Smooth muscle cell (in vitro differentiated cells): Measurements from ENCODE around the gene APIP. TPM values are rescaled to one million over a fixed set of nuclear protein-coding genes. Genes with fewer than 3 reads are reported as not detected.

Experiments
- DNase-seq: peaks from one replicate; lab custom pipeline; 2025; ENCODE audit not compliant: unreplicated experiment; lab: John Stamatoyannopoulos, UW
- H2AFZ ChIP-seq: fragments of 200-600 bp; sonication (generic); 2 replicates; pipeline ENCODE4 v1.6.0; 2016; ENCODE audit warnings: antibody characterized with exemption, low read depth, mild to moderate bottlenecking
- H3F3A ChIP-seq: fragments of 200-600 bp; sonication (generic); 2 replicates; pipeline ENCODE4 v1.6.0; 2017; ENCODE audit warnings: antibody characterized with exemption, low read depth
- H3K27ac ChIP-seq: fragments of 200-600 bp; sonication (generic); 2 replicates; pipeline ENCODE4 v1.5.1; 2016; ENCODE audit warnings: low read depth, mild to moderate bottlenecking
- H3K27me3 ChIP-seq: fragments of 200-600 bp; sonication (generic); 2 replicates; pipeline ENCODE4 v1.6.1; 2016; ENCODE audit warnings: low read depth, mild to moderate bottlenecking
- H3K36me3 ChIP-seq: fragments of 200-600 bp; sonication (generic); 2 replicates; pipeline ENCODE4 v1.5.1; 2016; ENCODE audit warnings: low read depth
- H3K4me1 ChIP-seq: fragments of 200-600 bp; sonication (generic); 2 replicates; pipeline ENCODE4 v1.5.1; 2016; ENCODE audit warnings: low read depth
- H3K4me2 ChIP-seq: fragments of 200-600 bp; sonication (generic); 2 replicates; pipeline ENCODE4 v1.6.0; 2016; ENCODE audit warnings: mild to moderate bottlenecking
- H3K4me3 ChIP-seq: fragments of 200-600 bp; sonication (generic); 2 replicates; pipeline ENCODE4 v1.5.1; 2016; ENCODE audit warnings: mild to moderate bottlenecking
- H3K79me2 ChIP-seq: fragments of 200-600 bp; sonication (generic); 2 replicates; pipeline ENCODE4 v1.6.0; 2016; ENCODE audit warnings: low read depth, mild to moderate bottlenecking
- H3K9ac ChIP-seq: fragments of 200-600 bp; sonication (generic); 2 replicates; pipeline ENCODE4 v1.6.0; 2016; ENCODE audit warnings: low read depth
- H3K9me3 ChIP-seq: fragments of 200-600 bp; sonication (generic); replicated peaks from 2 replicates; pipeline ENCODE4 v1.5.1; 2016; ENCODE audit warnings: low read depth
- H4K20me1 ChIP-seq: fragments of 200-600 bp; sonication (generic); 2 replicates; pipeline ENCODE4 v1.6.0; 2016; ENCODE audit warnings: low read depth
- CTCF ChIP-seq: fragments of 200-600 bp; sonication (generic); IDR thresholded peaks from 2 replicates; pipeline ENCODE4 v1.5.1; 2017; ENCODE audit warnings: borderline replicate concordance, mild to moderate bottlenecking, antibody characterized with exemption; ENCODE audit not compliant: insufficient read depth, poor library complexity, severe bottlenecking
- WGBS: methylation state at CpG from one replicate; pipeline ENCODE4 v1.1.7; 2016; ENCODE audit warnings: low lambda C conversion rate; 5-methylcytosine and 5-hydroxymethylcytosine counted together
- polyA plus RNA-seq: library from polyadenylated mRNA; unstranded; fragments of >200 nt; fragmentation: Nextera tagmentation; extraction: Ambion mirVana; gene quantifications from 2 replicates; pipeline ENCODE4 v1.2.1, GENCODE V29; 2016
- total RNA-seq: library from RNA; depleted of rRNA; stranded (reverse); fragments of >200 nt; gene quantifications from 2 replicates; pipeline ENCODE4 v1.2.3, GENCODE V29; 2014

Gene APIP
- total and polyA plus RNA-seq, 2 experiments from 2014 or later, result 12.8 to 24.9 TPM

- H3K27me3 ChIP-seq, result no peaks in the 10 kb centered on the region
- peaks cover 17% of the 10 kb centered on the region for H4K20me1 ChIP-seq
- DNase-seq, result no peak
- H3K9me3 ChIP-seq, result no peaks in the 10 kb centered on the region
- no peak overlapping the region for H3K9ac ChIP-seq
- 97% methylated on average over 5 of the region's 5 CpGs for WGBS
- H3K4me2 ChIP-seq, result no peak overlapping the region
- no peak overlapping the region for H3K4me3 ChIP-seq
- TF ChIP-seq CTCF, result no peak
- H3F3A ChIP-seq, result no peaks in the 10 kb centered on the region
- H3K36me3 ChIP-seq, result peaks cover 6% of the 10 kb centered on the region
- no peak overlapping the region for H2AFZ ChIP-seq
- no peak overlapping the region for H3K27ac ChIP-seq
- peaks cover 6% of the 10 kb centered on the region for H3K4me1 ChIP-seq
- H3K79me2 ChIP-seq, result peaks cover 8% of the 10 kb centered on the region
Observed at GRCh38 chr11:34957206-34957605, 41.0 kb upstream of the APIP start.

GRCh38 chr11:34953955-34954354, 37.8 kb upstream of the APIP start:
- no peak overlapping the region for H2AFZ ChIP-seq
- peaks cover 15% of the 10 kb centered on the region for H3K79me2 ChIP-seq
- no peak overlapping the region for H3K4me3 ChIP-seq
- TF ChIP-seq CTCF, result no peak
- no peaks in the 10 kb centered on the region for H3K27me3 ChIP-seq
- peaks cover 14% of the 10 kb centered on the region for H3K36me3 ChIP-seq
- no peak overlapping the region for H3K27ac ChIP-seq
- no peak overlapping the region for H3K9ac ChIP-seq
- DNase-seq, result no peak
- 93% methylated on average over 1 of the region's 1 CpG for WGBS
- H3K4me2 ChIP-seq, result no peak overlapping the region
- peaks cover 6% of the 10 kb centered on the region for H3K4me1 ChIP-seq
- no peaks in the 10 kb centered on the region for H3K9me3 ChIP-seq
- peaks cover 17% of the 10 kb centered on the region for H4K20me1 ChIP-seq
- no peaks in the 10 kb centered on the region for H3F3A ChIP-seq

GRCh38 chr11:34948696-34949095, 32.5 kb upstream of the APIP start:
- no peak for TF ChIP-seq CTCF
- peaks cover 38% of the 10 kb centered on the region for H3K79me2 ChIP-seq
- H3K36me3 ChIP-seq, result peaks cover 13% of the 10 kb centered on the region
- no peak overlapping the region for H3K4me2 ChIP-seq
- H3K4me3 ChIP-seq, result no peak overlapping the region
- H3F3A ChIP-seq, result no peaks in the 10 kb centered on the region
- no peak overlapping the region for H2AFZ ChIP-seq
- peaks cover 21% of the 10 kb centered on the region for H4K20me1 ChIP-seq
- no peaks in the 10 kb centered on the region for H3K4me1 ChIP-seq
- DNase-seq, result no peak
- H3K27ac ChIP-seq, result no peak overlapping the region
- no peak overlapping the region for H3K9ac ChIP-seq
- H3K9me3 ChIP-seq, result no peaks in the 10 kb centered on the region
- no peaks in the 10 kb centered on the region for H3K27me3 ChIP-seq

GRCh38 chr11:34944692-34945091, 28.5 kb upstream of the APIP start:
- H3K79me2 ChIP-seq, result peaks cover 67% of the 10 kb centered on the region
- 98% methylated on average over 1 of the region's 1 CpG for WGBS
- no peak for TF ChIP-seq CTCF

More at GRCh38 chr11:34944692-34945091, 28.5 kb upstream of the APIP start:
- Histone ChIP-seq H2AFZ (no peak overlapping the region), H3K27ac (no peak overlapping the region), H3K4me2 (no peak overlapping the region), H3K4me3 (no peak overlapping the region), H3K9ac (no peak overlapping the region), H3F3A (no peaks in the 10 kb centered on the region), H4K20me1 (peaks cover 43% of the 10 kb centered on the region), H3K36me3 (peaks cover 7% of the 10 kb centered on the region), H3K9me3 (no peaks in the 10 kb centered on the region), H3K4me1 (no peaks in the 10 kb centered on the region), H3K27me3 (no peaks in the 10 kb centered on the region)
- DNase-seq, result no peak
